Brain microvascular endothelial cell (primary cell): ENCODE measurements around the gene SH3GL1.

ENCODE experiments used
- DNase-seq: peaks from one replicate; pipeline ENCODE4 v3.0.0-alpha.2; 2020
- H3K27ac ChIP-seq: fragments of 250-450 bp; sonication (Bioruptor Pico); 2 replicates; pipeline ENCODE4 v1.5.1; 2020; ENCODE audit warnings: mild to moderate bottlenecking, moderate library complexity
- H3K27me3 ChIP-seq: fragments of 250-450 bp; sonication (Bioruptor Pico); replicated peaks from 2 replicates; pipeline ENCODE4 v1.5.1; 2020; ENCODE audit warnings: mild to moderate bottlenecking
- H3K36me3 ChIP-seq: fragments of 250-450 bp; sonication (Bioruptor Pico); replicated peaks from 2 replicates; pipeline ENCODE4 v1.5.1; 2020; ENCODE audit warnings: mild to moderate bottlenecking
- H3K4me3 ChIP-seq: 2 replicates; pipeline ENCODE4 v1.5.1; 2011; ENCODE audit warnings: low read depth, mild to moderate bottlenecking, control low read depth, low read length, moderate library complexity
- in situ Hi-C: cut with HindIII; loops from 2 replicates; pipeline ENCODE4 v1.10.0; 2017; ENCODE audit warnings: low sequenced_read_pairs, low pct_ligation_motif_present
- TF ChIP-seq, protein P1 (sequence below): IDR thresholded peaks from 2 replicates; pipeline ENCODE4 v1.5.1; 2011; ENCODE audit warnings: low read depth, mild to moderate bottlenecking, moderate library complexity, low read length, control low read depth, inconsistent platforms; ENCODE audit errors: missing control alignments

Gene SH3GL1

DNA sequence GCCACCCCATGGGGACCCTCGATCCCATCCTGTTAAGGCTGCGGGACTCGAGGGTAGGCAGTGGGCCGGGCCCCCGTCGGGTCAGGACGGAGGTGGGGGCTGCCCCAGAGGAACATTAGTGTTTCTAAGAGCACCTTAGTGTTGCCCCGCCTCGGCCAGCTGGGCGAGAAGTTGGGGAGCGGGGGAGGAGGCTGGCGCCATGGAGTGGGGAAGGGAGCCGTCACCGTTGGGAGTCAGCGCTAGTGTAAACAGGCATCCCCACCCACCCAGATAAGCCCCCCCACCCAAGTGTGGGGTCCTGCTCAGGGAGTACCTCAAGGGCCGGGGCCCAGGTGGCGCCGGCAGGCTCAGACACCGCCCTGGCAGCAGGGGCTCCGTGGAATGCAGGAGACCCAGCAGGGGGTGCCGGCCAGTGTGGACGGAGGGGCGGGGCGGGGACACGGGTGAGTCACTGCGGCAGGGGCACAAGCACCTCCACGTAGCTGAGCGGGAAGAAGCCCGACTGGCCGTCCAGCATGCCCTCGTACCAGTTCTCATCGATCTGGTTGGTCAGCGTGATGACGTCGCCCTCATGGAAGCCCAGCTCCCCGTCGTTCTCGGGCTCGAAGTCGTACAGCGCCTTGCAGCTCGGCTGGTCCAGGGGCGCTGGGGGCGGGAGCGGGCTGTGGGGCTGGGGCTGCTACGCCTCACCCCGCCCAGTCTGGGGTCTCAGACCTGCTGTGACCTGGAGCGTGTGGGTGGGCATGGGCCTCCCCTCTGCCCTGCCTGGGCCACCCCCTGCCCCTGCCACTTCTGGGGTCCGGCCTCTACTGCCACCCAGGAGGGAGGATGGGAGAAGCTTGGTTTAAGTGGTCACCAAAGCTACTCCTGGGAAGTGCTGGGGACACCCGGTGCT lies 38.9 kb downstream of the SH3GL1 start:
- peak; percentile 12 for DNase-seq
- H3K4me3 ChIP-seq, result no peak overlapping the region
- TF ChIP-seq, protein P1, sequence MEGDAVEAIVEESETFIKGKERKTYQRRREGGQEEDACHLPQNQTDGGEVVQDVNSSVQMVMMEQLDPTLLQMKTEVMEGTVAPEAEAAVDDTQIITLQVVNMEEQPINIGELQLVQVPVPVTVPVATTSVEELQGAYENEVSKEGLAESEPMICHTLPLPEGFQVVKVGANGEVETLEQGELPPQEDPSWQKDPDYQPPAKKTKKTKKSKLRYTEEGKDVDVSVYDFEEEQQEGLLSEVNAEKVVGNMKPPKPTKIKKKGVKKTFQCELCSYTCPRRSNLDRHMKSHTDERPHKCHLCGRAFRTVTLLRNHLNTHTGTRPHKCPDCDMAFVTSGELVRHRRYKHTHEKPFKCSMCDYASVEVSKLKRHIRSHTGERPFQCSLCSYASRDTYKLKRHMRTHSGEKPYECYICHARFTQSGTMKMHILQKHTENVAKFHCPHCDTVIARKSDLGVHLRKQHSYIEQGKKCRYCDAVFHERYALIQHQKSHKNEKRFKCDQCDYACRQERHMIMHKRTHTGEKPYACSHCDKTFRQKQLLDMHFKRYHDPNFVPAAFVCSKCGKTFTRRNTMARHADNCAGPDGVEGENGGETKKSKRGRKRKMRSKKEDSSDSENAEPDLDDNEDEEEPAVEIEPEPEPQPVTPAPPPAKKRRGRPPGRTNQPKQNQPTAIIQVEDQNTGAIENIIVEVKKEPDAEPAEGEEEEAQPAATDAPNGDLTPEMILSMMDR, result no peak
- H3K27me3 ChIP-seq, result no peaks in the 10 kb centered on the region
- in situ Hi-C loops, result no loop called here
- H3K27ac ChIP-seq, result no peak overlapping the region
- peaks cover 64% of the 10 kb centered on the region for H3K36me3 ChIP-seq

DNA sequence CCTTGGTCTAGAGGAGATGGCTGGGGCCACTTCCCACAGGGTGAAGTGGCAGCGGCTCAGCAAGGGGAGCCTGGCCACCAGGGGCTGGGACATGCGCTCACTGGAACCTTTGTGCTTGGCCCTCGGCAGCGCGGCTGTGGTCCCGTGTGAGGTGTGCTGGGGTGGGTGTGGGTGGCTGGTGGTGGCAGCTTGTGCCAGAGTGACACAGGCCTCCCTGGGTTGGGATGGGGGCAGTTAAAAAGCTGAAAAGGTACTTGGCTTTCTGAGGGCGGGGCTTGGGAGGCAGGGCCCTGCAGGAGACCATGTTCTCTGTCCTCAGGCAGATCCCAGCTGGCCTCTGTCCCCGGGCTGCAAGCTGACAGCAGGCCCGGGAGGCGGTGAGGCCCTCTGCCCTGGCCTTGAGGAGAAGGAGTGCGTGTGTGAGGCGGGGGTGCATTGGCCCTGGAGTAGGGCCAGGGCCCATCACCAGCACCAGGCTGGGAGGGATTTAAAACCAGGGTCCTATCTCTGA lies 39.7 kb downstream of the SH3GL1 start:
- H3K27me3 ChIP-seq, result no peaks in the 10 kb centered on the region
- TF ChIP-seq, protein P1, result no peak
- H3K4me3 ChIP-seq, result no peak overlapping the region
- no peak for DNase-seq
- H3K27ac ChIP-seq, result no peak overlapping the region
- in situ Hi-C loops, result no loop called here
- H3K36me3 ChIP-seq, result peaks cover 58% of the 10 kb centered on the region

DNA sequence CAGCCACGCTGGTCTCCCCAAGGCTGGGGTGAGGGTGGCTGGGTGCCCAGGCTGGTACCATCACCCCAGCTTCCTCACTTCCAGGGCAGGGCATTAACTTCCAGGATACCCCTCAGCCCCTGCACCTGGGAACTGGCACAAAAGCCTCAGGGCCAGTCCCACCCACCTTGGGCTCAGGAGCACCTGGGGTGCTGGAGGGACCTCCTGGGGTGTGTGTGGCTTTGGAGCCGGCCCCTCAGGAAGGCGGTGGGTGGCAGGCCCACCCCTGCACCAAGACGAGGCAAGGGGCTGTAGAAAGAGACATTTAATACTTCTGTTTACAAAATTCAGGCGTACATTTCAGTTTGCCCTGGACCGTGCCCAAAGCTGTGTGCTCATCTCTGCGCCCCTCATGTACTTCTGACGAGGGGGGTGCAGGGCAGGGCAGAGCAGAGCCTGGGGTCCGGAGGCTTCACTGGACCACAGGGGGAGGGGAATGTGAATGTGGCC lies 40.2 kb downstream of the SH3GL1 start:
- no peak for DNase-seq
- Histone ChIP-seq H3K4me3 (no peak overlapping the region), H3K27ac (no peak overlapping the region), H3K27me3 (no peaks in the 10 kb centered on the region), H3K36me3 (peaks cover 52% of the 10 kb centered on the region)
- in situ Hi-C loops, result no loop called here
- TF ChIP-seq, protein P1, result no peak

DNA sequence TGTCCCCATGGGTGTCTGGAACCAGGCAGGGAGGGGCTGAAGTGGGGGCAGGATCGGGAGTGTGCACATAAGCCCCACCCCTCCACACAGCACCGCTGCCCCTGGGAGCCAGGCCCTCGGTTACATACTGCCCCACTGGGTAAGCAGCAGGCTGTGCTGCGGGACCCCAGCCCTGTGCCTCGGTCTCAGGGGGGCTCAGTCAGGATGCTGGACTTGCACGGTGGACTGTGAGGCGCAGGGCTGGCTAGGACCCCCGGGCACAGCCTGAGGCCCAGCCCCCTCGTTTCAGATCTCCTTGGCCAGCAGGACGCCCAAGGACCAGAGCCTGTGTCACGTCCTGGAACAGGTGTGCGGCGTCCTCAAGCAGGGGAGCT lies 40.7 kb downstream of the SH3GL1 start:
- Histone ChIP-seq H3K27me3 (no peaks in the 10 kb centered on the region), H3K36me3 (peaks cover 49% of the 10 kb centered on the region), H3K4me3 (no peak overlapping the region), H3K27ac (no peak overlapping the region)
- in situ Hi-C loops, result no loop called here
- TF ChIP-seq, protein P1, result no peak
- DNase-seq, result no peak

DNA sequence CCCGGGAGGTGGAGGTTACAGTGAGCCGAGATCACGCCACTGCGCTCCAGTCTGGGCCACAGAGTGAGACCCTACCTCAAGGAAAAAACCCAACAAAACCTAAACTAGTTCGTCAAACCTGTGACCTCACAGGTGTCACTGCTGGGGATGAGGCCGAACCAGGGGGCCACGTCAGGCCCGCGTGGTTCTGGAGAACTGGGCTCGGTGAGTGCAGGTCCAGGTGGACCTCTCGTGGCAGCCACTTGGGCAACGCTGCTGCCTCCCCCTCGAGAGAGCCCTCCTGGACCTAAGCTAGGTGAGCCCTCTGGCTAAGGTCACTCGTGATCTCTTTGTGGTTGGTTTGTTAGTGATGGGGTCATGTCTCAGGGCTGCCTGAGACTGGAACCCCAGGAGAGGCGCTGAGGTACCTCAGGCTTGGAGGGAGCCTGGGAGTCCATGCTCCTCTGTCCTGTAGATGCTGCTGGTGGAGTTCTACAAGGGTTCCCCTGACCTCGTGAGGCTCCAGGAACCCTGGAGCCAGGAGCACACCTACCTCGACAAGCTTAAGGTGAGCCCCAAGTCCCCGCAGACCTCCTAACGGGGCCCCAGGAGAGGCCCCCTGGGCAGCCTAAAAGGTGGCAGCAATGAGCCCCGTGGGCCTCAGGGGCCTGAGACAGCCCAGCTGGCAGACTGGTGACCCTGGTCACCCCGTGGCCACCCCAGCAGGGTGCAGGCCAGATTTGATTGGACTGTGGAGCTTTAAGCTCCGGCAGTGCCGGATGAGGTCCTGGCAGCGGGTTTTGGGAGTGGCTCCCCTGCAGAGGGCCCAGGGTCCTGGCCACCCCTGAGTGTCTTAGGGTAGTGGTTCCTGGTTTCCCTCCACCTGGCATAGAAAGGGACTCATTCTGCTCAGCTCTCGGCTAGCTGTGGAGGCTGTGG lies 41.4 kb downstream of the SH3GL1 start:
- in situ Hi-C loops, result no loop called here
- DNase-seq, result no peak
- Histone ChIP-seq H3K4me3 (no peak overlapping the region), H3K36me3 (peaks cover 43% of the 10 kb centered on the region), H3K27ac (no peak overlapping the region), H3K27me3 (no peaks in the 10 kb centered on the region)
- TF ChIP-seq, protein P1, result no peak
